SHP77 (cell line): ENCODE measurements around the gene FREY1.

ENCODE experiments used
- DNase-seq, 2 experiments: peaks; one replicate each; lab custom pipeline; 2025; lab: John Stamatoyannopoulos, UW

FREY1 gene

GRCh38 chr11:45928535-45929215 lies 21.6 kb upstream of the FREY1 start:
- DNase-seq, result no peak

GRCh38 chr11:45927684-45928413 lies 20.8 kb upstream of the FREY1 start:
- DNase-seq, result no peak

DNA sequence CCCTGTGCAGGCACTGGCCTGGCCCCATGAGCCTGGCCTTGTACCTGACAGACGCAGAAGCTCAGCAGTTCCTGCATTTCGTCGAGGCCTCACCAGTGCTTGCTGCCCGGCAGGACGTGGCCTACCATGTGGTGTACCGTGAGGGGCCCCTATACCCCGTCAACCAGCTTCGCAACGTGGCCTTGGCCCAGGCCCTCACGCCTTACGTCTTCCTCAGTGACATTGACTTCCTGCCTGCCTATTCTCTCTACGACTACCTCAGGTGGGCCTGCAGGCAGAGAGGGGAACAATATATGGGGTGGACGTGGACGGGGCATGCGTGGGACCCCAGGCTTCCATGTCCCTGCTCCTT lies 20.2 kb upstream of the FREY1 start:
- DNase-seq, result no peak

DNA sequence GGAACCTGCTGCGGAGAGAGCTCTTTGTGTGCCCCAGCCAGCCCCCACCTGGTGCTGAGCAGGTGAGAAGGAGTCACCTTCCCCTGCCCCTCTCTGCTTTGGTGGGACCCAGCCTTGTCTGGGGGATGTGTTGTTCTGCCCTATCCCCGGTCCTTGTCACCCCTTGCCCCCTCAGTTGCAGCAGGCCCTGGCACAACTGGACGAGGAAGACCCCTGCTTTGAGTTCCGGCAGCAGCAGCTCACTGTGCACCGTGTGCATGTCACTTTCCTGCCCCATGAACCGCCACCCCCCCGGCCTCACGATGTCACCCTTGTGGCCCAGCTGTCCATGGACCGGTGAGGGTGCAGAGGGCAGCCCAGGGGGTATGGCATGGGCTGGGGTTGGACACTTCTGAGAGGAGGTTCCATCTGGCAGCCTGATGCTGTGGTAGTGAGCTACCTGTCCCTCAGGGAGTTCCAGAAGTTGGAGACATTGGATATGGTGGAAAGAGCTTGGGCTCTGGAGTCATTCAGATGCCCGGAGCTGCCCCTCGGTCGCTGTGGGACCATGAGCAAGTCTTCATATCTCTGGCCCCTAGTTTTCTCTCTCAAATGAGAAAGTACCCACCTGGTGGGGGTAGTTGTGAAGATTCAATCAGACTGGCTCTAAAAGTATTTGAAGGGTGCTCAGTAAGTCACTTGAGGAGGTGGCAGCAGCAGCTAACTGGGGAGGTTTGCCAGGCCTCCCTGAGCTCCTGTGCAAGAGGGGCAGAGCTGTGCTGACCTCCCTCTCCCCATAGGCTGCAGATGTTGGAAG lies 19.7 kb upstream of the FREY1 start:
- no peak for DNase-seq

GRCh38 chr11:45926001-45926401 lies 18.9 kb upstream of the FREY1 start:
- no peak for DNase-seq

- no peak for DNase-seq
These were observed 18.5 kb upstream of the FREY1 start for GRCh38 chr11:45925550-45925949.

- no peak for DNase-seq
These were observed 17.9 kb upstream of the FREY1 start for GRCh38 chr11:45924927-45925326.

- no peak for DNase-seq
These were observed 17.2 kb upstream of the FREY1 start for GRCh38 chr11:45924036-45924915.

GRCh38 chr11:45922425-45923082 lies 15.5 kb upstream of the FREY1 start, which contains the start of gene LARGE2:
LARGE2 (plus strand) TSS chr11:45922656; CDS start chr11:45922883, 227 bp downstream.
- peak in 1 of 2 experiments; percentile 43 for DNase-seq

DNA sequence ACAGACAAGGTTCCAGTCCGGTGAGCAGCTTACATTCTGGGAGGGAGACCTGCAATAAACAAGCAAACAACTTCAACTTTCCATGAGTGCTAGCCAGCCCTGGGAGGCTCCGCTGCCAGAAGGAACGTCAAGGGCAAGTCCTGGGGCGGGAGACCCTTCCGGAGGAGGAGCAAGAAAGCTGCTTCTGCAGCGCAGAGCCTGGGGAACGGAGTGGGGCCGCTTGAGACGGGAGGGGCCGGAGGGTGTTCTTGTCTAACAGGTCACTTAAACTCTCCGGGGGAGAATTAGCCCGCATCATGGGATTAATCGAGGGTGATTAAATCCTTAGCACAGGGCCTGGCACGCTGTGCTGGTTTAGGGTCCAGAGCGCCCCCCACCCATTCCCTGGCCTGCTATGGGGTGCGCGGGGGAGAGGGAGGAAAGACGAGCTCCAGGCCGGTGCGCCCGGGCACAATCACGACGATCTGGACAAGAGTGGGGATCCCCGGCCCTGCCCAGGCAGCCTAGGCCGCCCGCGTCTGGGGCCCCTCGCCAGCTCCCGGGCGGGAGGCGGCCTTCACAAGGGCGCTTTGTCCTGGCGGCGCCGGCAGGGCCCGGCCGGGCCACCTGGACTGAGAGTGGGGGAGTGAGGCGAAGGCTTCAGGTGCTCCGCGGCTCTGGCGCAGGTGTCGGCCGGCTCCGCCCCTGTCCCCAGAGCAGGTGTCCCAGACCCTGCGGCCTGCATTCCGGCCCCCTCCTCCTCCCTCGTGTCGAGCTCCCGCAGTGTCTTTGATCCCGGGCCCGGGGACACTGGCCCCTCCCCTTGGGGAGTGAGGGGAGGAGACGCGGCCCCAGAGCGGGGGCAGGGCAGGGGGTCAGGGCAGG lies 14.7 kb upstream of the FREY1 start:
- DNase-seq, result peak; percentile 18 to 57

- DNase-seq, result no peak
These were observed 13.7 kb upstream of the FREY1 start for GRCh38 chr11:45920531-45921477.

DNA sequence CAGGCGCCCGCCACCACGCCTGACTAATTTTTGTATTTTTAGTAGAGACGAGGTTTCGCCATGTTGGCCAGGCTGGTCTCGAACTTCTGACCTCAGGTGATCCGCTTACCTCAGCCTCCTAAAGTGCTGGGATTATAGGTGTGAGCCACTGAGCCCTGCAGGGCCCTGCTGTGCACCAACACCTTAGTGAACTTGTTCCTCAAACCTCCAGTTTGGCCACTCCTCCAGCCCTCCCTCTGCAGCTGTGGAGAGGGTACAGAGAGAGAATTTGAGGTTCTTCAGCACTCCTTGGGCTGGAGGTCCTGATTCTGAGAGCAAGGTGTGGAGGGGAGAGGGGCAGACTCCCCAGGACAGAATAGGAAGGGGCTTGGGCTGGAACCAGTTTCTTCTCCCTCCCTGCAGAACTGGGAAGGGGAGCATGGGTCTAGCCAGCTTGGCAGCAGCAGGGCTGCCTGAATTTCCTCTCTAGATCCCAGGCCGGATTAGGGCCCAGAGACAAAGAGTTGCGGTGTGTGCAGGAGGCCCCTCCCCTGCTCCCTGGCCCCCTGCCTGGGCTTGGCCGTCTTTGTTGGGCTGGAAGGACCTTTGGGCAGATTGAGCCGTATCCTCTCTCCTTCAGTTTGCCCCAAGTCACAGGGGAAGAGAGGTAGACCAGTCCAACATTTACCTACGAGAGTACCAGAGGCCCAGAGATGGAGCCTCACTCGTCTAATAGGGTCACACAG lies 12.9 kb upstream of the FREY1 start:
- no peak for DNase-seq

DNA sequence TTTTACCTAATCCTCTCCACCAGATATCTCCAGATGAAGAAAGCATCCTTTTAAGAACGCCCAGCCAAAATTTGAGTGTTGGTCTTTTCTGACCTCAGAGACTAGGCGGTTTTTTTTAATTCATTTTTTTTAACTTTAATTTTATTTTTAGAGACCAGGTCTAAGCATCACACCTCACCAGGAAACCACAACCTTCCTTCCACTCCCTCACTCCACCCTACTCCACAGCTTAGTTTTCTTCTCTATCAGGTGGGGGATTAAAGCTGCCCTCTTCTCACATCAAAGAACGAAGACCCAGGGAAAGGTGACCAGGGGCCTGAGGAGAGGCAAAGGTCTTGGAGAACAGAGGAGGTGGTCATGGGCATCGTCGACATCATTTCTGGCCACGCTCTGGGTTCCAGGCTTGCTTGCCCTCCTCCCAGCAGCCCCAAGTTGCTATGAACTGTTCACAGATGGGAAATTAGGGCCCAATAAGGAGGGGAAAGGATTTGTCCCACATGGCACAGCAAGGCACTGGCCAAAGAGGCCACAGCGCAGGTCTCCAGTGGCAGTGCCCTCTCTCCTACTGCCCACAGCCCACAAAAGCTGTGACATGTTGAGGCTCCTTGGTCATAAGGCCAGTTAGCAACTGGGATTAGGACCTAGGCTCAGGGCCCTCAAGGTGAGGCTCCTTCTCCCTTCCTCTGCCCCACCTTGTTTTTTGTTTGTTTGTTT lies 12.0 kb upstream of the FREY1 start:
- no peak for DNase-seq

DNA sequence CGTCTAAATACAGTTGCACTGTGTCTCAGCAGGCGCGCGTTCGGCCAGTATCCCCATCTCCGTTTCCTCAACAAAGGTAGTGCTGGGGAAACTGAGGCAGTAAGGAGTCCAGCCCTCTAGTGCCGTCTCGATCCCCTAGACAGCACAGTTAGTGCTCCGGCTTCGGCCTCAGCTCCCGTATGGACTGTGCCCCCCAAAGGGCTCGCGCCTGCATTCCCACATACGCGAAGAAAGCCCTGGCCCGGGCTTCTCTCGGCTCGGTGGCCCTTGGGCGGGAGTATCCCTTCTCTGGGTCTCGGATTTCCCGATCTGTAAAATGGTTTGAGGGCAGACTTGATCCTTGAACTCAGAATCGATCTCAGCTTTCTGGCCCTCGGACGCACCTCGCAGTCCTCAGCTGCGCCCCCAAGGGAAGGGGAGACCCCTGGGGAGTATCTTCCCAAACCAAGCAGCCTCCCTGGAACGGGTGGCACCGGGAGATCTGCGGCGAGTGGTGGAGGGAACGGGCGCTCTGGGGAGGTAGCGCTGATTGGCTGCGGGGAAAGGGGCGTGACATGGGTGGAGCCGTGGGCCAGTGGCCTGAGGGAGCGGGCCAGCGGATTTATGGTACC lies 11.4 kb upstream of the FREY1 start:
- DNase-seq, result peak; percentile 83 to 86

GRCh38 chr11:45917623-45918330 lies 10.7 kb upstream of the FREY1 start, which contains the start of gene PEX16:
PEX16 (minus strand) TSS chr11:45917877; CDS start chr11:45917811, 66 bp downstream.
- peak; percentile 97 to 98 for DNase-seq

DNA sequence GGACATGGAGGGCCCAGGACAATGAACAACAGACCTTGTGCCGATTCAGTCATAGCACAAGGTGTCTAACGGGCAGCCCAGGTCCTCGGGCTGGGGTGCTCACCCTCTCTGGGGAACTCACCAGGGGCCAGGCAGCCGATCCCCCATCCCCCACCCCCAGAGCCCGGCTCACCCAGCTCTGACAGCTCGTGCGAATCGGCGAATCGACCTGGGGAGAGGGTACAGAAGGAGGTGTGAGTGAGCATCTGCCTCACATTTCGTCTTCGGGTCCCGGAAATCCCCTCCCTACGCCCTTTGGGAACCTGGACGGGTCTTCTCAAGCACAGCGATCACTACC lies 10.2 kb upstream of the FREY1 start:
- no peak for DNase-seq

DNA sequence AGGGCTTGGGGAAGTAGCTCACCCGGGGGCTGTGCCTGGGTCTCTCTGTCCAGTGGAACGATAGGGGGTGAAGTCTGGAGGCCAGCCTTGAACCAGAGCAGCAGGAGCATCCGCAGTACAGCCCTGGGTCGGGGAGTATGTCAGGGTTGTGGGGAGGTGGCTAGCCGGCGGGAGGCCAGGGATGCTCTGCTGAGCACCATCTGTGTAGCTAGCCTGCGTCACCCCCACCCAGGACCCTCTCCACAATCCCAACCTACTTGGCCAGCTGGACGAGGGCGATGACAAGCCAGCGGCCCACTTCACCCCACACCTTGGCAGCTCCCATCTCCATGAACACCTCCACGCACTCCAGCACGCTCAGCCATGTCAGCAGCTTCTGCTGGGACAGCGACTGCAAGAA lies 8.4 kb upstream of the FREY1 start:
- DNase-seq, result no peak
